ENCODE measurements around the gene WDR64.

WDR64 gene

DNA sequence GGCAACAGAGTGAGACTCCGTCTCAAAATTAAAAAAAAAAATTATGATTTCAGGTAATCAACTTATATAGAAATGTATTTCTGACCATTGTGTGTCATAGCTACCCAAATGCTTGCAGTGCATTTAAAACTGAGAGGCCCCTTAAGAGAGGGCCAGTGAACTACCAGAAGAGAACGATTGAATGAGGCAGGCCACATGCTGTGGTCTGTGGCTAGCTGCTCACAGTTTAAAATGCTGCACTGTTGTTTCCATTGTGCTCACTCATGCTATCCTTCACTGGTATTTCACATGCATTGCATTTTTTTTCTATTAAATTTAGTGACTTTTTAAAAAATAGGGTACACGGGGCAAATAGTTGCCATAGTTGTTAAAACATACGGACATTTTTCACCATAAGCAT lies 37.9 kb upstream of the WDR64 start:
- in situ Hi-C loops (cut with HindIII; ENCODE audit: low pct_ligation_motif_present, low sequenced_read_pairs), result no loop called here
- H3K27ac ChIP-seq, result no peak overlapping the region
- no peaks in the 10 kb centered on the region for H3K27me3 ChIP-seq (replicated peaks)
- H3K4me3 ChIP-seq (ENCODE audit: low read depth, low read length), result no peak overlapping the region
- peak; percentile 31 for DNase-seq
- TF ChIP-seq CTCF (IDR thresholded peaks at IDR 0.05; ENCODE audit: low read depth, low read length, missing control alignments), result no peak
- H3K36me3 ChIP-seq (replicated peaks), result no peaks in the 10 kb centered on the region

DNA sequence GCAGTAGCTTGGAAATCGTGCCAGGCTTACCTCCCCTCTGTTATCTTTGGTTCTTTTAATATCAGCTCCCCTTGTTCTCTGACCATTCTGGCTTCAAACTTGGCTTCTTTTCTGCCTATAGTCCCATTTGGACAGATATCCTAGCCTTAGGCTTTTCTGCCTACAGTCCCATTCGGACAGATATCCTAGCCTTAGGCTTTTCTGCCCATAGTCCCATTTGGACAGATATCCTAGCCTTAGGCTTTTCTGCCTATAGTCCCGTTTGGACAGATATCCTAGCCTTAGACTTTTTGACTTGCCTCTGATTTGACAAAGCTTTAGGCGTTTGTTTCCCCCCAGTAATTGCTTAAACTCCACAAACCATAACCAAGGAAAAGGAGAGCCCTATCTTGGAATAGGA lies 37.5 kb upstream of the WDR64 start:
- Histone ChIP-seq H3K4me3 (ENCODE audit: low read depth, low read length) (no peak overlapping the region), H3K36me3 (replicated peaks) (no peaks in the 10 kb centered on the region), H3K27me3 (replicated peaks) (no peaks in the 10 kb centered on the region), H3K27ac (no peak overlapping the region)
- no peak for DNase-seq
- in situ Hi-C loops (cut with HindIII; ENCODE audit: low pct_ligation_motif_present, low sequenced_read_pairs), result no loop called here
- TF ChIP-seq CTCF (IDR thresholded peaks at IDR 0.05; ENCODE audit: low read depth, low read length, missing control alignments), result no peak

DNA sequence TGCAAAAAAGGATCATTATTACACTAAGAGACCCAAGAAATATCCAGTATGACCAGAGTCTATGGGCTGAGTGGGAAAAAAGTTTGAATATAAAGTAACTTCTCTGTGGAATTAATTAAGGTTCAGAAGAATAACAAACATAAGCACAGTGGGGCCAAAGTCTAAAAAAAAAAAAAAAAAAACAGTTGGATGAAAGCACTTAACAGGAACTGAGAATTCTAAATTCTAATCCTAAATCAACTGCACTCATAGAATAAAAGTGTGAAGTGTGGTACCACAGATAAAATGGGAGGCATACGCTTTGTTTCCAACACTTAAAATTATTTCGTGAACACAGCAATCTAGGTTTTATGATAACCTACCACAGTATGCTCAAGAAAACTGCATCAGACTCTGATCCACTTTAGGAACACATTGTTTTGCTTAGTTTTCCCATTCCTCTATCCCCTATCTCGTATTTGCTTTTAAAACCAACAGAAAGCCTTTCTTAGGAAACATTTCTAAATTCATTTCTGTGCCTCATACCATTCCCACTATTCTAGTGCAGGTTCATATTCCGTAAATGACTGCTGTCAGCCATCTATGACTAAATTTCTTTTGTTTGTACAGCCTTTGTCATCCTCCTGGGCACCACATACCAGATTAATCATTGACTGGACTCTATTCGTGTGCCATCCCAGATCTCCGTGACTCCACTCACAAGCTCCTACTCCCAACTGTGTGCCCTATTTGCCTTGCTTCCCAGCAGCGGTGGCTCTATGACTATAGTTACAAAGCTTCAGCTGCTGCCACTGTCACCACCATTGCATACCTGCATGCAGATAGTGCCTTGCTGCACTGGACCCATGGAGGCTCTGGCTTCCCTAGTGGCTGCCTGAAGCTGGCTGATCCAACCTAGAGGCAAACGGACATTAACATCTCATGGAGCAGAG lies 36.8 kb upstream of the WDR64 start:
- TF ChIP-seq CTCF (IDR thresholded peaks at IDR 0.05; ENCODE audit: low read depth, low read length, missing control alignments), result no peak
- H3K4me3 ChIP-seq (ENCODE audit: low read depth, low read length), result no peak overlapping the region
- H3K36me3 ChIP-seq (replicated peaks), result no peaks in the 10 kb centered on the region
- H3K27ac ChIP-seq, result no peak overlapping the region
- no peak for DNase-seq
- in situ Hi-C loops (cut with HindIII; ENCODE audit: low pct_ligation_motif_present, low sequenced_read_pairs), result no loop called here
- no peaks in the 10 kb centered on the region for H3K27me3 ChIP-seq (replicated peaks)

- no peak for DNase-seq
- H3K4me3 ChIP-seq (ENCODE audit: low read depth, low read length), result no peak overlapping the region
- no peak for TF ChIP-seq CTCF (IDR thresholded peaks at IDR 0.05; ENCODE audit: low read depth, low read length, missing control alignments)
- no peaks in the 10 kb centered on the region for H3K36me3 ChIP-seq (replicated peaks)
- in situ Hi-C loops (cut with HindIII; ENCODE audit: low pct_ligation_motif_present, low sequenced_read_pairs), result no loop called here
- no peak overlapping the region for H3K27ac ChIP-seq
- no peaks in the 10 kb centered on the region for H3K27me3 ChIP-seq (replicated peaks)
Measured at GRCh38 chr1:241617426-241617825, 34.7 kb upstream of the WDR64 start.

DNA sequence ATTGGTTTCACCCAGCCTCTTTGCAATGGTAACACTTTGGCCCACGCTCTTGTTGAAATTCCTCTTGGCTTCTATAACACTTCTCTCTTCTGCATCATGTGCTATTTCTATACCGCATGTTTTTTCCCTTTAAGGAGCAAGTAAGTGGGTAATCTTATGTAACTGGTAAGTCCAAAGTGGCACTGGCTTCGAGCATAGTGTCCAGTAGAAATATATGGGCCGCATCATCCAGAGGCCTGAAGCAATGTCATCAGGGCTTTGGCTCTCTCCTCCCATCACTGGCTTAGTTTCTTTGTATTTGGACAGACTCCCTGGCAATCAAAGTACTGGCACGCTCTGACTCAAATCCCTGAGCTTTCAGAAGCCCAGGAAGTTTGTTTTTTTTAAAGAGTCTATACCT lies 29.4 kb upstream of the WDR64 start:
- in situ Hi-C loops (cut with HindIII; ENCODE audit: low pct_ligation_motif_present, low sequenced_read_pairs), result no loop called here
- H3K27ac ChIP-seq, result no peak overlapping the region

More for the DNA sequence above, 29.4 kb upstream of the WDR64 start:
- DNase-seq, result no peak
- Histone ChIP-seq H3K36me3 (replicated peaks) (no peaks in the 10 kb centered on the region), H3K4me3 (ENCODE audit: low read depth, low read length) (no peak overlapping the region), H3K27me3 (replicated peaks) (no peaks in the 10 kb centered on the region)
- TF ChIP-seq CTCF (IDR thresholded peaks at IDR 0.05; ENCODE audit: low read depth, low read length, missing control alignments), result no peak

Measured in brain microvascular endothelial cell (primary cell).